Esophagus squamous epithelium (tissue), 4 donors: ENCODE results near the gene RABEP1.

Experiments
- POLR2A ChIP-seq, 4 donors: fragments of 450-650 bp; IDR thresholded peaks; one replicate each; pipeline ENCODE4 v1.6.1; 2017; ENCODE audit warnings: antibody characterized with exemption in 4 of 4, mild to moderate bottlenecking in 4 of 4, moderate library complexity in 3 of 4
- TF ChIP-seq, protein P1 (sequence below), 6 experiments: fragments of 450-650 bp in 4 of 6; fragments of 200-600 bp in 2 of 6; sonication (generic) in 2 of 6; IDR thresholded peaks; one replicate each; pipeline ENCODE4 v1.5.1; 2016 to 2019; ENCODE audit warnings: antibody characterized with exemption in 6 of 6, mild to moderate bottlenecking in 4 of 6, moderate library complexity in 4 of 6

DNA sequence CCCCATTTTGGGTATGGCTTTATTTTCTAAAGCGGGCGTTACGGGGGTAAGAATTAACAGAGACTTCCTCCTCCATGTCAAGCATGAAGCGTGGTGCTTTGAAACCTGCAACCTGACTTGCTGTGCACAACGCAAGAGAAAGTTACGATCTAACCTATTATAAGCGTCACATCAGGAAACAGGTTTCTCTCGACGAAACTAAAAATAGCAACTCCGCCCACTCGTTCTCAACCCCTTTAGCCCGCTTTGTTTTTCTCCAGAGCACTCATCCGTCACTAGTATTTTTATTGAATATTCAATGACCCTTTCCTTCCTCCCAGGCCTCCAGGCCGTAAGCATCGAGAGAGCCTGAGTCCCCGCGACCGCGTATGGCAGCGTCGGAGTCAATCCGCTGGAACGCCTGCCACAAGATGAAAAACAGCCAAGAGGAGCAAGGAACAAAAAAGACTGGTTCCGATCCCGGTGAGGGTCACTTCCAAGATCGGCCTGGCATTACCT lies 136.8 kb downstream of the RABEP1 start:
- peak in 1 of 4 donors; percentile 29 for TF ChIP-seq POLR2A (IDR thresholded peaks at IDR 0.05)
- TF ChIP-seq, protein P1, sequence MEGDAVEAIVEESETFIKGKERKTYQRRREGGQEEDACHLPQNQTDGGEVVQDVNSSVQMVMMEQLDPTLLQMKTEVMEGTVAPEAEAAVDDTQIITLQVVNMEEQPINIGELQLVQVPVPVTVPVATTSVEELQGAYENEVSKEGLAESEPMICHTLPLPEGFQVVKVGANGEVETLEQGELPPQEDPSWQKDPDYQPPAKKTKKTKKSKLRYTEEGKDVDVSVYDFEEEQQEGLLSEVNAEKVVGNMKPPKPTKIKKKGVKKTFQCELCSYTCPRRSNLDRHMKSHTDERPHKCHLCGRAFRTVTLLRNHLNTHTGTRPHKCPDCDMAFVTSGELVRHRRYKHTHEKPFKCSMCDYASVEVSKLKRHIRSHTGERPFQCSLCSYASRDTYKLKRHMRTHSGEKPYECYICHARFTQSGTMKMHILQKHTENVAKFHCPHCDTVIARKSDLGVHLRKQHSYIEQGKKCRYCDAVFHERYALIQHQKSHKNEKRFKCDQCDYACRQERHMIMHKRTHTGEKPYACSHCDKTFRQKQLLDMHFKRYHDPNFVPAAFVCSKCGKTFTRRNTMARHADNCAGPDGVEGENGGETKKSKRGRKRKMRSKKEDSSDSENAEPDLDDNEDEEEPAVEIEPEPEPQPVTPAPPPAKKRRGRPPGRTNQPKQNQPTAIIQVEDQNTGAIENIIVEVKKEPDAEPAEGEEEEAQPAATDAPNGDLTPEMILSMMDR (IDR thresholded peaks at IDR 0.05), result no peak
